SK-N-SH treated with all-trans-retinoic acid at 6 μM for 48 hours (cell line): ENCODE results near the gene APLN.
A peak's percentile ranks its signal among the peaks of the same experiment; 100 is the strongest.

Experiments used
- ATAC-seq: fragments of 200-7000 bp; cut with Tn5 transposase; 3 replicates; pipeline ENCODE4 v1.9.1; 2020; ENCODE audit warnings: mild to moderate bottlenecking, moderate library complexity
- ESRRG ChIP-seq: fragments of 250-450 bp; sonication (Bioruptor Pico); IDR thresholded peaks from 2 replicates; pipeline ENCODE4 v1.6.1; 2021; ENCODE audit warnings: mild to moderate bottlenecking
- GLIS3 ChIP-seq: fragments of 250-450 bp; sonication (Bioruptor Pico); IDR thresholded peaks from 2 replicates; pipeline ENCODE4 v1.5.0; 2020; ENCODE audit warnings: mild to moderate bottlenecking, moderate library complexity
- ISL1 ChIP-seq: fragments of 250-450 bp; sonication (Bioruptor Pico); IDR thresholded peaks from 2 replicates; pipeline ENCODE4 v2.1.2; 2022; ENCODE audit warnings: mild to moderate bottlenecking, moderate library complexity
- OSR1 ChIP-seq: fragments of 250-450 bp; sonication (Bioruptor Pico); IDR thresholded peaks from 2 replicates; pipeline ENCODE4 v1.8.0; 2022; ENCODE audit warnings: moderate library complexity, mild to moderate bottlenecking, inconsistent platforms
- PPARA ChIP-seq: fragments of 250-450 bp; sonication (Bioruptor Pico); IDR thresholded peaks from 2 replicates; pipeline ENCODE4 v1.5.0; 2020; ENCODE audit warnings: mild to moderate bottlenecking, borderline replicate concordance
- RARB ChIP-seq: fragments of 250-450 bp; sonication (Bioruptor Pico); IDR thresholded peaks from 2 replicates; pipeline ENCODE4 v1.8.0; 2021; ENCODE audit warnings: mild to moderate bottlenecking, moderate library complexity
- SNAI2 ChIP-seq: fragments of 250-450 bp; sonication (Bioruptor Pico); IDR thresholded peaks from 2 replicates; pipeline ENCODE4 v1.5.0; 2020; ENCODE audit warnings: mild to moderate bottlenecking, moderate library complexity
- TCF4 ChIP-seq: fragments of 250-450 bp; sonication (Bioruptor Pico); IDR thresholded peaks from 2 replicates; pipeline ENCODE4 v1.8.0; 2021; ENCODE audit warnings: mild to moderate bottlenecking, moderate library complexity, borderline replicate concordance
- TOX ChIP-seq: fragments of 250-450 bp; sonication (Bioruptor Pico); IDR thresholded peaks from 2 replicates; pipeline ENCODE4 v1.8.0; 2021; ENCODE audit warnings: mild to moderate bottlenecking, moderate library complexity, borderline replicate concordance
- ZC3H10 ChIP-seq: fragments of 250-450 bp; sonication (Bioruptor Pico); IDR thresholded peaks from 2 replicates; pipeline ENCODE4 v1.5.1; 2021; ENCODE audit warnings: mild to moderate bottlenecking, moderate library complexity
- ZFP3 ChIP-seq: fragments of 250-450 bp; sonication (Bioruptor Pico); IDR thresholded peaks from 2 replicates; pipeline ENCODE4 v1.5.0; 2020; ENCODE audit warnings: mild to moderate bottlenecking, moderate library complexity
- ZFP30 ChIP-seq: fragments of 450-650 bp; formaldehyde crosslinking; IDR thresholded peaks from 2 replicates; pipeline ENCODE4 v1.5.0; 2022; ENCODE audit warnings: mild to moderate bottlenecking, moderate library complexity
- ZNF565 ChIP-seq: fragments of 450-650 bp; formaldehyde crosslinking; conservative IDR thresholded peaks from 2 replicates; pipeline ENCODE4 v1.5.0; 2020; ENCODE audit warnings: low read depth, mild to moderate bottlenecking, moderate library complexity
- ZNF70 ChIP-seq: fragments of 450-650 bp; formaldehyde crosslinking; IDR thresholded peaks from 2 replicates; pipeline ENCODE4 v1.5.0; 2020; ENCODE audit warnings: mild to moderate bottlenecking, moderate library complexity
- ZNF8 ChIP-seq: fragments of 450-650 bp; formaldehyde crosslinking; IDR thresholded peaks from 2 replicates; pipeline ENCODE4 v1.5.0; 2020; ENCODE audit warnings: mild to moderate bottlenecking, moderate library complexity
- TF ChIP-seq, protein P1 (sequence below): fragments of 250-450 bp; sonication (Bioruptor Pico); IDR thresholded peaks from 2 replicates; pipeline ENCODE4 v1.5.1; 2020; ENCODE audit warnings: low read depth, mild to moderate bottlenecking, moderate library complexity
- TF ChIP-seq, protein P2 (sequence below): fragments of 250-450 bp; sonication (Bioruptor Pico); IDR thresholded peaks from 2 replicates; pipeline ENCODE4 v1.5.0; 2020; ENCODE audit warnings: mild to moderate bottlenecking, moderate library complexity
- TF ChIP-seq, protein P3 (sequence below): fragments of 250-450 bp; sonication (Bioruptor Pico); IDR thresholded peaks from 2 replicates; pipeline ENCODE4 v1.8.0; 2020; ENCODE audit warnings: mild to moderate bottlenecking, moderate library complexity, borderline replicate concordance
- TF ChIP-seq, protein P4 (sequence below): fragments of 250-450 bp; sonication (Bioruptor Pico); IDR thresholded peaks from 2 replicates; pipeline ENCODE4 v1.5.1; 2021; ENCODE audit warnings: mild to moderate bottlenecking, moderate library complexity

Gene APLN

DNA sequence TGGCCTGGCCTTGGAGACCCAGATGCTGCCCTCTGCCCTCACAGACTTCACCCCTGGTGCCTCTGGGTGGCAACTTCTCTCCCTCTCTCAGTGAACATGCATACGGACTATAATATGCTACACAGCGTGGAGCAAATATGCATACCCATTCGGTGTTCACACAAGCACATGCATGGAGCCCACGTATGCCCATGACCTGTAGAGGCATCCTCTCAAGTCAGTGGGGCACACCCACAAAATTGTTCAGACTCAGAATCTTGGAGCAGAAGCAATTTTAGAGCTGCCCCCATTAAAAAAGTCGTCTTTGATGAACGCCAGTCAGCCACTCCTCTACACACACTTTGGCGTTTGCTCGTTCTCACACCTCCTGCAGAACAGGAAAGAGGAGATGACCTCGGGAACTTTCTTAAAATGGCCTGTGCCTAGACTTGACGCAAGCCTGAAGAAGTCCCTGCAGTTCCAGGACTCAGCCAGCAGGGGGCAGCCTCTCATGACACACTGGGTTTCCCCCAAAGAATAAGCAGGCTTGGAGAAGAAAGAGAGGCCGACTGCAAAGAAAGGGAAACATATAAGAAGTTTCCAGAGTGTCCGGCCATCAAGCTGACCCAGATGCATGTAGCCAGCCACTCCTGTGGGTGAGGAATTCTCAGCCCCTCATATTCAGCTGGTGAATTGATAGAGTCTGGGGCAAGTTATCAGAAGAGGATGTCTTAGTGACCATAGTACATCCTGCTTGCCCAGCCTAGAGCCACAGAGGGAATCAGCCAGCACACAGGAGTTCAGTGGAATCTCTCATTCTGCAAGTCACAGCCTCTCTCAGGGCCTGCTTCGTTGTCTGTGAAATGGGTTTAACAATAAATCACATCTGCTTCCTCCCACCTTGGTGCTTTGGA, 17.3 kb downstream of the APLN start:
- ATAC-seq: peak; percentile 87
- TF ChIP-seq ZFP3 (CRISPR knock-in tag) (no peak), ZFP30 (CRISPR knock-in tag) (no peak), ZNF70 (CRISPR knock-in tag) (no peak), TCF4 (no peak), GLIS3 (CRISPR knock-in tag) (no peak), ESRRG (CRISPR knock-in tag) (no peak), ZC3H10 (CRISPR knock-in tag) (no peak), ISL1 (CRISPR knock-in tag) (no peak)

DNA sequence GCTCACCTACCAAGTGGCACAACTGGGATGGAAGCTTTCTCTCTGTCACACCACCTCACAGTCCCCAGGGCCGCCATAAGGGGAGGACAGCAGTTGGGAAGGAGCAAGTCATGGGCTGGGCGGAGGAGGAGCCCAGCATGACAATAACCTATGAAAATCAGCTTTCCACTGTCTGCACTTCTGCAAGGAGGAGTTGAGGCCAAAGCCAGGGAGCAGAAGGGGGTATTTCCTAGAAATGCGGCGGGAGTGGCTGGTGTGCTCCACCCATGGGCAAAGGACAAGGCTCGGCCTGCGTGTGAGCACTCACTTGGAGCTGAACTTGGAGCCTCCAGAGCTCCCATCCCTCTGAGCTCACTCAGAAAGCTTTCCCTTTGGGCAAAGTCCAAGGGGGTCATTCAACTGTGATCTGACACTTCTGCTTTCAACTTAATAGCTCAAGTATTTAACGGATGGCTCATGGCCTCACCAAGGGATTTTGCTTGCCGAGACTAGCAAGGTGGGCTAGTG, 18.5 kb downstream of the APLN start:
- ATAC-seq: no peak
- TF ChIP-seq ESRRG (CRISPR knock-in tag) (no peak), TCF4 (no peak), OSR1 (CRISPR knock-in tag) (no peak), ZNF8 (CRISPR knock-in tag) (no peak), ZNF565 (no peak)
- TF ChIP-seq, protein P1, sequence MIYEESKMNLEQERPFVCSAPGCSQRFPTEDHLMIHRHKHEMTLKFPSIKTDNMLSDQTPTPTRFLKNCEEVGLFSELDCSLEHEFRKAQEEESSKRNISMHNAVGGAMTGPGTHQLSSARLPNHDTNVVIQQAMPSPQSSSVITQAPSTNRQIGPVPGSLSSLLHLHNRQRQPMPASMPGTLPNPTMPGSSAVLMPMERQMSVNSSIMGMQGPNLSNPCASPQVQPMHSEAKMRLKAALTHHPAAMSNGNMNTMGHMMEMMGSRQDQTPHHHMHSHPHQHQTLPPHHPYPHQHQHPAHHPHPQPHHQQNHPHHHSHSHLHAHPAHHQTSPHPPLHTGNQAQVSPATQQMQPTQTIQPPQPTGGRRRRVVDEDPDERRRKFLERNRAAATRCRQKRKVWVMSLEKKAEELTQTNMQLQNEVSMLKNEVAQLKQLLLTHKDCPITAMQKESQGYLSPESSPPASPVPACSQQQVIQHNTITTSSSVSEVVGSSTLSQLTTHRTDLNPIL (CRISPR knock-in tag): no peak

DNA sequence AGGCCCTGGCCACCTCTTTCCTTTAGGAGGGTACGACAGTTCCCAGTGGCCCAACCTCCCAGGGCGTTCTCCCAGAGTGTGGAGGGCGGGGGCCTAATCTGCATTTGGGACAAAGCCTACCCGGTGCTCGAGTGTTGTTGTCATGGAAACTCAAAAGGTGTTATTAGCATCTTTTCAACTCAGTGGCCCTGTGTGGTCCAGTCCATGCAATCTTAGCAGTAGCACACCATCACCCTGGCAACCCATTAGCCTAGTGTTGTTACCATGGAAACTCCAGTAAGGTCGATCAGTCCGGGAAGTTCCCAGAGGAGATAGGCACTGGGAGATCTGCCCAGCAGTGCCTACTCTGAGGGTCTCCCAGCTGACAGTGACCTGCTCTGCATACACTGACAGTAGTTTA, 20.2 kb downstream of the APLN start:
- no peak for TF ChIP-seq ZNF8 (CRISPR knock-in tag)
- TF ChIP-seq TCF4: no peak
- no peak for TF ChIP-seq ZFP30 (CRISPR knock-in tag)
- TF ChIP-seq, protein P1 (CRISPR knock-in tag): no peak
- TF ChIP-seq ZNF70 (CRISPR knock-in tag): no peak
- TF ChIP-seq ISL1 (CRISPR knock-in tag): no peak
- no peak for TF ChIP-seq OSR1 (CRISPR knock-in tag)
- no peak for TF ChIP-seq RARB
- no peak for TF ChIP-seq ZFP3 (CRISPR knock-in tag)
- no peak for ATAC-seq

DNA sequence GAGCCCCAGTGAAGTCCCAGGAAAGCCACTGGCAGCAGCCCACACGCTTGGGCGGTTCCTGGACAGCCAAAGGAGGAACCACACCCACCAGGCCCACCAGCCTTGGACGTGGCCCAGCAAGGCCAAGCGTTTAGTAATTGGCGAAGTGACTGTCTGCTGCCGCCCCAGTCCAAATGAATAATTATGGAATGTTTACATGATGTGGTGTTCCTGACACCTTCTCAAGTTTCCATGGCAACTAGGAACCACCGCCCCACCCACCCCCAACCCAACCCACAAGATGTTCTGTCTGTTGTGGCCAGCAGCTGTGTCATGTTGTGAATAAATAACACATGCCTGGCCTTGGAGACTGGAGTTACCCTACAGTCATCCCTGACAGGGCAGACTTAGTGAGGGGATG, 22.3 kb downstream of the APLN start:
- no peak for ATAC-seq
- no peak for TF ChIP-seq ZFP30 (CRISPR knock-in tag)
- no peak for TF ChIP-seq TOX (CRISPR knock-in tag)
- TF ChIP-seq, protein P2, sequence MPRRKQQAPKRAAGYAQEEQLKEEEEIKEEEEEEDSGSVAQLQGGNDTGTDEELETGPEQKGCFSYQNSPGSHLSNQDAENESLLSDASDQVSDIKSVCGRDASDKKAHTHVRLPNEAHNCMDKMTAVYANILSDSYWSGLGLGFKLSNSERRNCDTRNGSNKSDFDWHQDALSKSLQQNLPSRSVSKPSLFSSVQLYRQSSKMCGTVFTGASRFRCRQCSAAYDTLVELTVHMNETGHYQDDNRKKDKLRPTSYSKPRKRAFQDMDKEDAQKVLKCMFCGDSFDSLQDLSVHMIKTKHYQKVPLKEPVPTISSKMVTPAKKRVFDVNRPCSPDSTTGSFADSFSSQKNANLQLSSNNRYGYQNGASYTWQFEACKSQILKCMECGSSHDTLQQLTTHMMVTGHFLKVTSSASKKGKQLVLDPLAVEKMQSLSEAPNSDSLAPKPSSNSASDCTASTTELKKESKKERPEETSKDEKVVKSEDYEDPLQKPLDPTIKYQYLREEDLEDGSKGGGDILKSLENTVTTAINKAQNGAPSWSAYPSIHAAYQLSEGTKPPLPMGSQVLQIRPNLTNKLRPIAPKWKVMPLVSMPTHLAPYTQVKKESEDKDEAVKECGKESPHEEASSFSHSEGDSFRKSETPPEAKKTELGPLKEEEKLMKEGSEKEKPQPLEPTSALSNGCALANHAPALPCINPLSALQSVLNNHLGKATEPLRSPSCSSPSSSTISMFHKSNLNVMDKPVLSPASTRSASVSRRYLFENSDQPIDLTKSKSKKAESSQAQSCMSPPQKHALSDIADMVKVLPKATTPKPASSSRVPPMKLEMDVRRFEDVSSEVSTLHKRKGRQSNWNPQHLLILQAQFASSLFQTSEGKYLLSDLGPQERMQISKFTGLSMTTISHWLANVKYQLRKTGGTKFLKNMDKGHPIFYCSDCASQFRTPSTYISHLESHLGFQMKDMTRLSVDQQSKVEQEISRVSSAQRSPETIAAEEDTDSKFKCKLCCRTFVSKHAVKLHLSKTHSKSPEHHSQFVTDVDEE (CRISPR knock-in tag): no peak

DNA sequence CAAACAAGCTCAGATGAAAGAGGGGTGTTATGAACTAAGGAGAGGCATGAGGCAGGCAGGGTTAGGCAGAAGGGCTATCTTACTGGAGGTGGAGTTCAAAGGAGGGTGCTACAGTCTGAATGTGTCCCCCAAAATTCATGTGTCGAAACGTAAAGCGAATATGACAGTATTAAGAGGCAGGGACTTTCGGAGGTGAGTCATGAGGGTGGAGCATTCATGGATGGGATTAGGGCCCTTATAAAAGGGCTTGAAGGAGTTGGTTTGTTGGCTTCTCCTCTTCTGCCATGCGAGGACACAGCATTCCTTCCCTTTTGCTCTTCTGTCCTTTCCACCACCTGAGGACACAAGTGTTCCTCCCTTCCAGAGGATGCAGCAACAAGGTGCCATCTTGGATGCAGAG, 22.9 kb downstream of the APLN start:
- TF ChIP-seq PPARA (CRISPR knock-in tag) (no peak), ISL1 (CRISPR knock-in tag) (no peak), ZNF8 (CRISPR knock-in tag) (no peak), GLIS3 (CRISPR knock-in tag) (no peak), SNAI2 (no peak), ZFP3 (CRISPR knock-in tag) (no peak), TOX (CRISPR knock-in tag) (no peak), TCF4 (no peak), ZFP30 (CRISPR knock-in tag) (no peak), ZC3H10 (CRISPR knock-in tag) (no peak)
- TF ChIP-seq, protein P3, sequence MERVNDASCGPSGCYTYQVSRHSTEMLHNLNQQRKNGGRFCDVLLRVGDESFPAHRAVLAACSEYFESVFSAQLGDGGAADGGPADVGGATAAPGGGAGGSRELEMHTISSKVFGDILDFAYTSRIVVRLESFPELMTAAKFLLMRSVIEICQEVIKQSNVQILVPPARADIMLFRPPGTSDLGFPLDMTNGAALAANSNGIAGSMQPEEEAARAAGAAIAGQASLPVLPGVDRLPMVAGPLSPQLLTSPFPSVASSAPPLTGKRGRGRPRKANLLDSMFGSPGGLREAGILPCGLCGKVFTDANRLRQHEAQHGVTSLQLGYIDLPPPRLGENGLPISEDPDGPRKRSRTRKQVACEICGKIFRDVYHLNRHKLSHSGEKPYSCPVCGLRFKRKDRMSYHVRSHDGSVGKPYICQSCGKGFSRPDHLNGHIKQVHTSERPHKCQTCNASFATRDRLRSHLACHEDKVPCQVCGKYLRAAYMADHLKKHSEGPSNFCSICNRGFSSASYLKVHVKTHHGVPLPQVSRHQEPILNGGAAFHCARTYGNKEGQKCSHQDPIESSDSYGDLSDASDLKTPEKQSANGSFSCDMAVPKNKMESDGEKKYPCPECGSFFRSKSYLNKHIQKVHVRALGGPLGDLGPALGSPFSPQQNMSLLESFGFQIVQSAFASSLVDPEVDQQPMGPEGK (CRISPR knock-in tag): no peak
- TF ChIP-seq, protein P1 (CRISPR knock-in tag): no peak
- TF ChIP-seq, protein P4, sequence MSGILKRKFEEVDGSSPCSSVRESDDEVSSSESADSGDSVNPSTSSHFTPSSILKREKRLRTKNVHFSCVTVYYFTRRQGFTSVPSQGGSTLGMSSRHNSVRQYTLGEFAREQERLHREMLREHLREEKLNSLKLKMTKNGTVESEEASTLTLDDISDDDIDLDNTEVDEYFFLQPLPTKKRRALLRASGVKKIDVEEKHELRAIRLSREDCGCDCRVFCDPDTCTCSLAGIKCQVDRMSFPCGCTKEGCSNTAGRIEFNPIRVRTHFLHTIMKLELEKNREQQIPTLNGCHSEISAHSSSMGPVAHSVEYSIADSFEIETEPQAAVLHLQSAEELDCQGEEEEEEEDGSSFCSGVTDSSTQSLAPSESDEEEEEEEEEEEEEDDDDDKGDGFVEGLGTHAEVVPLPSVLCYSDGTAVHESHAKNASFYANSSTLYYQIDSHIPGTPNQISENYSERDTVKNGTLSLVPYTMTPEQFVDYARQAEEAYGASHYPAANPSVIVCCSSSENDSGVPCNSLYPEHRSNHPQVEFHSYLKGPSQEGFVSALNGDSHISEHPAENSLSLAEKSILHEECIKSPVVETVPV: no peak
- ATAC-seq: no peak
